ENCODE results near the gene KCNA1. TPM values are rescaled to one million over a fixed set of nuclear protein-coding genes. Genes with fewer than 3 reads are reported as not detected.

KCNA1 gene
- total and polyA plus RNA-seq, 9 donors = 0.01 to 0.25 (median 0.20) TPM; not detected in 4

DNA sequence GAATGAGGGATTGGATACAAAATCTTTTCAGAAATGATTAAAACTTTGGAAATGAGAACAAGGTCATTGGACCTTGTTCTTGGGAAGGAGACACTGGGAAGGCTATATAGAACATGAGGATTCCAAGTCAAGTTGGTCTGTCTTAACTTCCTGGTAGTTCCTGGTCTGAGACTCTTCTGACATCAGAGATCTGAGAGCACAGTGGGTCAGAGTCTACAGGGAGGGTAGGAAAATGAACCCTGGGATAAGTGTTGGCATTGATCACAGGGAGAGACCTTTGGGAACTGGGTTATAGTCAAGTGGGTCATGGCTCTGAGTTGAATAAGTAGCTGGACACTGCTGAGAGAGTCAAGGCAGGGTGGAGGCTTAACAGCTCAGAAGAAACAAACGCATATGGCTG, 17.3 kb upstream of the KCNA1 start:
- Histone ChIP-seq H3K4me3 (no peak overlapping the region), H3K27ac (no peak overlapping the region), H3K36me3 (no peaks in the 10 kb centered on the region), H3K27me3 (no peaks in the 10 kb centered on the region), H3K9me3 (no peaks in the 10 kb centered on the region), H3K4me1 (ENCODE audit: insufficient read depth) (no peaks in the 10 kb centered on the region)
- intact Hi-C loops (cut with DNase I) = no loop called here
- no peak for TF ChIP-seq POLR2A (IDR thresholded peaks at IDR 0.05)
- TF ChIP-seq, protein P1, sequence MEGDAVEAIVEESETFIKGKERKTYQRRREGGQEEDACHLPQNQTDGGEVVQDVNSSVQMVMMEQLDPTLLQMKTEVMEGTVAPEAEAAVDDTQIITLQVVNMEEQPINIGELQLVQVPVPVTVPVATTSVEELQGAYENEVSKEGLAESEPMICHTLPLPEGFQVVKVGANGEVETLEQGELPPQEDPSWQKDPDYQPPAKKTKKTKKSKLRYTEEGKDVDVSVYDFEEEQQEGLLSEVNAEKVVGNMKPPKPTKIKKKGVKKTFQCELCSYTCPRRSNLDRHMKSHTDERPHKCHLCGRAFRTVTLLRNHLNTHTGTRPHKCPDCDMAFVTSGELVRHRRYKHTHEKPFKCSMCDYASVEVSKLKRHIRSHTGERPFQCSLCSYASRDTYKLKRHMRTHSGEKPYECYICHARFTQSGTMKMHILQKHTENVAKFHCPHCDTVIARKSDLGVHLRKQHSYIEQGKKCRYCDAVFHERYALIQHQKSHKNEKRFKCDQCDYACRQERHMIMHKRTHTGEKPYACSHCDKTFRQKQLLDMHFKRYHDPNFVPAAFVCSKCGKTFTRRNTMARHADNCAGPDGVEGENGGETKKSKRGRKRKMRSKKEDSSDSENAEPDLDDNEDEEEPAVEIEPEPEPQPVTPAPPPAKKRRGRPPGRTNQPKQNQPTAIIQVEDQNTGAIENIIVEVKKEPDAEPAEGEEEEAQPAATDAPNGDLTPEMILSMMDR (IDR thresholded peaks at IDR 0.05) = no peak
- DNase-seq = no peak
- WGBS, 3 donors = 71 to 87% (median 86%) methylated on average over 1 of the region's 1 CpG

DNA sequence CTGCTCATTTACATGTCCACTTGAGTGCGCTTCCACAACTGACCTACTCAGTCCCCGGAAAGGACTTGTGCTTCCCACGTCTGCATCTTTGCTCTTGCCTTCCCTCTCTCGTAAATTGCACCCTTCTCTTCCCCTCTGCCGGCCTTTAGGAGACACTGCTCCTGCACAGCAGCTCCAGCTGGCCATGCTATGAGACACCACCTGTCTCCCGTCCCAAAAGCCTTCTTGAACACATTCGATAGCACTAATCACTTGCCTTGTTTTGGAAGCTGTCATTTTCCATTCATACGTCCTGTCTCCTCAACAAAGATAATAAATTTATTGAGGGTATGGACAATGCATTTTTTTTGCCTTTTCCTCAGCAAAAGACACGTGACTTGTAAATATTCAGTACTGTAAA, 15.7 kb upstream of the KCNA1 start:
- intact Hi-C loops (cut with DNase I) = no loop called here
- Histone ChIP-seq H3K9me3 (no peaks in the 10 kb centered on the region), H3K27me3 (no peaks in the 10 kb centered on the region), H3K27ac (no peak overlapping the region), H3K36me3 (no peaks in the 10 kb centered on the region), H3K4me3 (no peak overlapping the region), H3K4me1 (ENCODE audit: insufficient read depth) (no peaks in the 10 kb centered on the region)
- TF ChIP-seq EP300 (IDR thresholded peaks at IDR 0.05) = no peak
- TF ChIP-seq POLR2A (IDR thresholded peaks at IDR 0.05) = no peak
- TF ChIP-seq, protein P1 (IDR thresholded peaks at IDR 0.05) = no peak
- DNase-seq = no peak
- WGBS, 3 donors = 50 to 58% (median 53%) methylated on average over 9 of the region's 9 CpGs

DNA sequence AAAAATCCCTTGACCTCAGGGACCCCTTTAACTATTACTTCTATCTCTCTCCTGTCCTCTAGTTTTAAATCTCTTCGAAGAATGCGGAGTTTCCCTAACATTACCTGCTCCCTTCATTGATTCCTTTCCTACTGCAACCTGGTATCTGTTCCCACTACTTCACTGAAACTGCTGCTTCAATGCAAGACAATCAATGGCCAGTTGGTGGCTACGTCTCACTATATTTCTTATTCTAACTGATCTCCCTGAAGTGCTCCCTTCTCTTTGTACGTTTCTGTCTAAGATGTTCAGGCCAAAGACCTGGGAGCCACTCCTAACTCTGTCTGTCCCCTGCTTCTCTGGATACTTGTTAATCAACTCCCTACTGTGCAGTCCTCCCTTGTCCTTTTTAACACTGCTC, 10.3 kb upstream of the KCNA1 start:
- no peak overlapping the region for H3K27ac ChIP-seq
- intact Hi-C loops (cut with DNase I) = no loop called here
- TF ChIP-seq, protein P1 (IDR thresholded peaks at IDR 0.05) = no peak
- no peak for TF ChIP-seq EP300 (IDR thresholded peaks at IDR 0.05)
- no peak for TF ChIP-seq POLR2A (IDR thresholded peaks at IDR 0.05)

DNA sequence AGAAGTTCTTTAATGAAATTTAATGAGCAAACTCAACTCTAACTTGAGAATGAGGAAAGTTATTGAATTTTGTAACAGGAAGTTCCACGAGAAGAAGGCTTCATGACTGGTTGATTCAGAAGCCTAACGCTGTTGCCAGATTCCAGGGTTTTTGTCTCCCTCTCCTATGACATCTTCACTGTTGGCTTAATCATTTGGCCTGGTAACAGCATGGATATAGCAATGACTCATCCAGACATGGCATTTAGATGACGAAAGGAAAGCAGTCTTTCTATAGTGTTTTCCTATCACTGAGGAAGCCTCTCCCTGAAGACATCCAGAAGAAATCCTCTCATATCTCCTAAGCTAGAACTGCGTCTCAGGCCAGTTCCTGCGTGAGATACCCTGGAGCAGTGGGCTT, 9.4 kb upstream of the KCNA1 start:
- Histone ChIP-seq H3K4me3 (no peak overlapping the region), H3K27ac (no peak overlapping the region), H3K4me1 (ENCODE audit: insufficient read depth) (no peaks in the 10 kb centered on the region), H3K9me3 (no peaks in the 10 kb centered on the region), H3K36me3 (no peaks in the 10 kb centered on the region), H3K27me3 (no peaks in the 10 kb centered on the region)
- WGBS, 3 donors = 73 to 82% (median 79%) methylated on average over 5 of the region's 5 CpGs
- intact Hi-C loops (cut with DNase I) = no loop called here
- no peak for DNase-seq
- TF ChIP-seq, protein P1 (IDR thresholded peaks at IDR 0.05) = no peak
- TF ChIP-seq EP300 (IDR thresholded peaks at IDR 0.05) (no peak), POLR2A (IDR thresholded peaks at IDR 0.05) (no peak)

More for the DNA sequence above, 10.3 kb upstream of the KCNA1 start:
- WGBS, 3 donors = 42 to 49% (median 47%) methylated on average over 4 of the region's 4 CpGs
- Histone ChIP-seq H3K9me3 (no peaks in the 10 kb centered on the region), H3K36me3 (no peaks in the 10 kb centered on the region), H3K27me3 (no peaks in the 10 kb centered on the region), H3K4me3 (no peak overlapping the region), H3K4me1 (ENCODE audit: insufficient read depth) (no peaks in the 10 kb centered on the region)
- DNase-seq = no peak

DNA sequence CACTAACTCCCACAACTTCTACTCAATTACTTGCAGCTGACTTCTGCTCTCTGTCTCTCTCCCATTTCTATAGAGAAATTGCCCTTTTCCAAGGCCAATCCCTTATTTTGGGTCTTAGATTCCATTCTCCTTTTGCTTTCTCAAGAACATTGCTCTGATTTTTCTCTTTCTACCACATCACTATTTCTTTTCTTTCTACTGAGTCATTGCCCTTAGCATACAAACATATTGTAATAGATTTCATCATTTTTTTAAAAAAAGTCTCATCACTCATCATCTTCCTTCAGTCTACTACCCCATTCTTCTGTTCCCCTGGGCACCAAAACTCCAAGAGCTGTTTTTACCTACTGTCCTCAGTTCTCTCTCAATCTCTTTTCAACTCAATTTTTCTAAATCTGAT, 4.4 kb upstream of the KCNA1 start:
- Histone ChIP-seq H3K4me3 (no peak overlapping the region), H3K27ac (no peak overlapping the region), H3K27me3 (no peaks in the 10 kb centered on the region), H3K36me3 (no peaks in the 10 kb centered on the region), H3K4me1 (ENCODE audit: insufficient read depth) (peaks cover 5% of the 10 kb centered on the region), H3K9me3 (no peaks in the 10 kb centered on the region)
- DNase-seq = no peak
- TF ChIP-seq, protein P1 (IDR thresholded peaks at IDR 0.05) = no peak
- TF ChIP-seq EP300 (IDR thresholded peaks at IDR 0.05) (no peak), POLR2A (IDR thresholded peaks at IDR 0.05) (no peak)
- intact Hi-C loops (cut with DNase I) = no loop called here

All from ovary (tissue), 9 donors.